Muscle layer of colon (tissue), 2 donors: ENCODE data around the gene GPC3.
"Not testable (repeated sequence)": the region's sequence is repeated elsewhere in the genome, so short reads cannot be mapped to it uniquely, and the experiment has no call there.

Source experiments
- H3K27ac ChIP-seq: one replicate; pipeline ENCODE4 v1.7.0; 2013; ENCODE audit warnings: low read depth, mild to moderate bottlenecking, low read length, moderate library complexity
- H3K27me3 ChIP-seq, 2 donors: one replicate each; pipeline ENCODE4 v1.7.0; 2013; ENCODE audit warnings: low read length in 2 of 2, mild to moderate bottlenecking in 2 of 2; ENCODE audit not compliant: insufficient read depth in 2 of 2, control insufficient read depth in 1 of 2
- H3K36me3 ChIP-seq: one replicate; pipeline ENCODE4 v1.7.0; 2013; ENCODE audit warnings: mild to moderate bottlenecking, low read length; ENCODE audit not compliant: insufficient read depth
- H3K4me1 ChIP-seq: one replicate; pipeline ENCODE4 v1.7.0; 2013; ENCODE audit warnings: mild to moderate bottlenecking, low read length; ENCODE audit not compliant: insufficient read depth
- H3K4me3 ChIP-seq, 2 donors: one replicate each; pipeline ENCODE4 v1.7.0; 2013; ENCODE audit warnings: low read length in 2 of 2, low read depth in 1 of 2, mild to moderate bottlenecking in 1 of 2, moderate library complexity in 1 of 2
- H3K9ac ChIP-seq: one replicate; pipeline ENCODE4 v1.7.0; 2013; ENCODE audit warnings: low read length
- H3K9me3 ChIP-seq: one replicate; pipeline ENCODE4 v1.7.0; 2013; ENCODE audit warnings: mild to moderate bottlenecking, low read length
- donor health status: abdominal sarcoma.
- donor health status: Adenocarcinoma of cecum.

The GPC3 gene

GRCh38 chrX:133985164-133985966 is at the start of gene GPC3:
TSS of gene GPC3 (minus strand) at chrX:133985594.
- Histone ChIP-seq H3K27me3 (peaks cover 0 to 26% of the 10 kb centered on the region in 2 donors), H3K4me1 (no peaks in the 10 kb centered on the region), H3K36me3 (no peaks in the 10 kb centered on the region), H3K9me3 (no peaks in the 10 kb centered on the region), H3K27ac (no peak within 1 kb of the TSS), H3K9ac (no peak within 1 kb of the TSS), H3K4me3 (peak within 1 kb of the TSS; percentile 17 to 32)

- H3K36me3 ChIP-seq = no peaks in the 10 kb centered on the region
- no peaks in the 10 kb centered on the region for H3K9me3 ChIP-seq
- no peaks in the 10 kb centered on the region for H3K4me1 ChIP-seq
- H3K27ac ChIP-seq = no peak overlapping the region
- no peak overlapping the region for H3K4me3 ChIP-seq
- peaks cover 0 to 7% of the 10 kb centered on the region in 2 donors for H3K27me3 ChIP-seq
- H3K9ac ChIP-seq = no peak overlapping the region
Observed at GRCh38 chrX:134032441-134032840, 47.0 kb upstream of the GPC3 start.

GRCh38 chrX:134026565-134027311 is 41.3 kb upstream of the GPC3 start:
- Histone ChIP-seq H3K4me1 (peaks cover 4% of the 10 kb centered on the region), H3K4me3 (no peak overlapping the region), H3K27me3 (peaks cover 0 to 7% of the 10 kb centered on the region in 2 donors), H3K9me3 (no peaks in the 10 kb centered on the region), H3K27ac (no peak overlapping the region), H3K36me3 (no peaks in the 10 kb centered on the region), H3K9ac (no peak overlapping the region)

- Histone ChIP-seq H3K36me3 (no peaks in the 10 kb centered on the region), H3K27ac (no peak overlapping the region), H3K9me3 (no peaks in the 10 kb centered on the region), H3K4me1 (peaks cover 4% of the 10 kb centered on the region), H3K4me3 (no peak overlapping the region), H3K27me3 (peaks cover 0 to 7% of the 10 kb centered on the region in 2 donors), H3K9ac (no peak overlapping the region)
Observed at GRCh38 chrX:134025986-134026545, 40.7 kb upstream of the GPC3 start.

- H3K27me3 ChIP-seq = peaks cover 0 to 11% of the 10 kb centered on the region in 2 donors
- no peaks in the 10 kb centered on the region for H3K36me3 ChIP-seq
- no peaks in the 10 kb centered on the region for H3K9me3 ChIP-seq
- H3K9ac ChIP-seq = no peak overlapping the region
- H3K4me1 ChIP-seq = peaks cover 4% of the 10 kb centered on the region
- H3K4me3 ChIP-seq = no peak overlapping the region
- no peak overlapping the region for H3K27ac ChIP-seq
Observed at GRCh38 chrX:134024686-134025377, 39.4 kb upstream of the GPC3 start.

GRCh38 chrX:134023851-134024281 is 38.5 kb upstream of the GPC3 start:
- H3K9me3 ChIP-seq = no peaks in the 10 kb centered on the region
- H3K9ac ChIP-seq = no peak overlapping the region
- peaks cover 4% of the 10 kb centered on the region for H3K4me1 ChIP-seq
- H3K4me3 ChIP-seq = no peak overlapping the region
- H3K27ac ChIP-seq = no peak overlapping the region
- no peaks in the 10 kb centered on the region for H3K36me3 ChIP-seq
- peaks cover 0 to 12% of the 10 kb centered on the region in 2 donors for H3K27me3 ChIP-seq

- Histone ChIP-seq H3K27me3 (peaks cover 0 to 6% of the 10 kb centered on the region in 2 donors), H3K9ac (no peak overlapping the region), H3K9me3 (no peaks in the 10 kb centered on the region), H3K27ac (no peak overlapping the region), H3K4me3 (no peak overlapping the region), H3K4me1 (no peaks in the 10 kb centered on the region), H3K36me3 (no peaks in the 10 kb centered on the region)
Observed at GRCh38 chrX:134020910-134021309, 35.5 kb upstream of the GPC3 start.

GRCh38 chrX:134019567-134020206 is 34.3 kb upstream of the GPC3 start:
- peaks cover 0 to 6% of the 10 kb centered on the region in 2 donors for H3K27me3 ChIP-seq
- H3K4me1 ChIP-seq = no peaks in the 10 kb centered on the region
- no peak overlapping the region for H3K9ac ChIP-seq
- no peaks in the 10 kb centered on the region for H3K36me3 ChIP-seq
- no peak overlapping the region for H3K27ac ChIP-seq
- no peaks in the 10 kb centered on the region for H3K9me3 ChIP-seq
- no peak overlapping the region for H3K4me3 ChIP-seq

- not testable (repeated sequence) for H3K4me3 ChIP-seq, H3K4me1 ChIP-seq, H3K9ac ChIP-seq, H3K36me3 ChIP-seq, H3K9me3 ChIP-seq, H3K27ac ChIP-seq
- peaks cover 0 to 12% of the 10 kb centered on the region in 2 donors for H3K27me3 ChIP-seq
Observed at GRCh38 chrX:134016309-134016708, 30.9 kb upstream of the GPC3 start.

GRCh38 chrX:134015510-134015909 is 30.1 kb upstream of the GPC3 start:
- H3K4me1 ChIP-seq, H3K27ac ChIP-seq, H3K9me3 ChIP-seq, H3K4me3 ChIP-seq, H3K36me3 ChIP-seq, H3K9ac ChIP-seq: not testable (repeated sequence)
- peaks cover 0 to 12% of the 10 kb centered on the region in 2 donors for H3K27me3 ChIP-seq

- Histone ChIP-seq H3K36me3 (no peaks in the 10 kb centered on the region), H3K9ac (no peak overlapping the region), H3K27me3 (peaks cover 0 to 6% of the 10 kb centered on the region in 2 donors), H3K4me1 (no peaks in the 10 kb centered on the region), H3K27ac (no peak overlapping the region), H3K9me3 (no peaks in the 10 kb centered on the region), H3K4me3 (no peak overlapping the region)
Observed at GRCh38 chrX:134013524-134013923, 28.1 kb upstream of the GPC3 start.
